Measurements from ENCODE around the gene PLA2G10. TPM values are rescaled to one million over a fixed set of nuclear protein-coding genes. Genes with fewer than 3 reads are reported as not detected.

Gene PLA2G10
- total RNA-seq, 1 donor from 2014 or later: 7.0 TPM

Other genes with a start within 250 kb of the PLA2G10 start
- gene PARN, start 64.0 kb downstream of the PLA2G10 start, total RNA-seq: 33.5 TPM
- gene BFAR, start 61.4 kb downstream of the PLA2G10 start, total RNA-seq: 62.4 TPM
- 2.3 TPM for gene NPIPA3, start 9.1 kb upstream of the PLA2G10 start, total RNA-seq
- 6.7 TPM for gene NPIPA2, start 48.2 kb upstream of the PLA2G10 start, total RNA-seq
- 83.7 TPM for gene NOMO1, start 139.4 kb upstream of the PLA2G10 start, total RNA-seq
- gene NPIPA1, start 243.1 kb upstream of the PLA2G10 start, total RNA-seq: 114 TPM

Data from mucosa of gallbladder (tissue), 1 donor.